AG09309 (cell line): ENCODE data around the gene UBAP1.

Experiments
- DNase-seq: peaks from one replicate; pipeline ENCODE4 v3.0.0-alpha.2; 2010; ENCODE audit warnings: low read depth
- H3K4me3 ChIP-seq: 2 replicates; pipeline ENCODE4 v1.5.1; 2011; ENCODE audit warnings: mild to moderate bottlenecking, low read depth, low read length, moderate library complexity; ENCODE audit not compliant: control insufficient read depth
- CTCF ChIP-seq: IDR thresholded peaks from 2 replicates; pipeline ENCODE4 v1.5.1; 2011; ENCODE audit warnings: mild to moderate bottlenecking, low read depth, low read length, inconsistent platforms; ENCODE audit not compliant: insufficient read depth, control insufficient read depth; ENCODE audit errors: missing control alignments

The UBAP1 gene

GRCh38 chr9:34163434-34163833 is 15.4 kb upstream of the UBAP1 start:
- no peak overlapping the region for H3K4me3 ChIP-seq
- no peak for TF ChIP-seq CTCF
- no peak for DNase-seq

GRCh38 chr9:34169125-34169524 is 9.7 kb upstream of the UBAP1 start:
- TF ChIP-seq CTCF = no peak
- H3K4me3 ChIP-seq = no peak overlapping the region
- no peak for DNase-seq

- DNase-seq = no peak
- no peak overlapping the region for H3K4me3 ChIP-seq
- TF ChIP-seq CTCF = no peak
Measured at GRCh38 chr9:34170237-34170991, 8.4 kb upstream of the UBAP1 start.

- H3K4me3 ChIP-seq = no peak overlapping the region
- TF ChIP-seq CTCF = no peak
- no peak for DNase-seq
Measured at GRCh38 chr9:34171753-34172535, 6.9 kb upstream of the UBAP1 start.

- no peak for TF ChIP-seq CTCF
- DNase-seq = no peak
- H3K4me3 ChIP-seq = no peak overlapping the region
Measured at GRCh38 chr9:34176089-34176488, 2.8 kb upstream of the UBAP1 start.

- peak overlapping the region; percentile 91 for H3K4me3 ChIP-seq
- no peak for DNase-seq
- no peak for TF ChIP-seq CTCF
Measured at GRCh38 chr9:34177593-34178435, 1.0 kb upstream of the UBAP1 start.
